Nephron progenitor cell (in vitro differentiated cells): ENCODE measurements around the gene ICA1.

Experiments used
- DNase-seq: peaks from one replicate; pipeline ENCODE4 v3.0.0; 2021
- H3K27ac Mint-ChIP-seq: 2 replicates; pipeline ENCODE4 v1.8.0; 2021; ENCODE audit warnings: mild to moderate bottlenecking, moderate library complexity, mixed read lengths
- H3K27me3 Mint-ChIP-seq: 2 replicates; pipeline ENCODE4 v1.8.0; 2021; ENCODE audit warnings: mild to moderate bottlenecking, low read depth, mixed read lengths; ENCODE audit not compliant: poor library complexity
- H3K36me3 Mint-ChIP-seq: 2 replicates; pipeline ENCODE4 v1.8.0; 2021; ENCODE audit warnings: low read depth, mixed read lengths
- H3K4me1 Mint-ChIP-seq: 2 replicates; pipeline ENCODE4 v1.8.0; 2021; ENCODE audit warnings: mixed read lengths
- H3K4me3 Mint-ChIP-seq: 2 replicates; pipeline ENCODE4 v1.8.0; 2021; ENCODE audit warnings: mild to moderate bottlenecking, moderate library complexity, mixed read lengths
- H3K9me3 Mint-ChIP-seq: 2 replicates; pipeline ENCODE4 v1.8.0; 2021; ENCODE audit warnings: mild to moderate bottlenecking, moderate library complexity, mixed read lengths
- CTCF ChIP-seq: fragments of 200-600 bp; sonication (generic); IDR thresholded peaks from 2 replicates; pipeline ENCODE4 v1.5.0; 2021; ENCODE audit warnings: antibody characterized with exemption

The ICA1 gene

DNA sequence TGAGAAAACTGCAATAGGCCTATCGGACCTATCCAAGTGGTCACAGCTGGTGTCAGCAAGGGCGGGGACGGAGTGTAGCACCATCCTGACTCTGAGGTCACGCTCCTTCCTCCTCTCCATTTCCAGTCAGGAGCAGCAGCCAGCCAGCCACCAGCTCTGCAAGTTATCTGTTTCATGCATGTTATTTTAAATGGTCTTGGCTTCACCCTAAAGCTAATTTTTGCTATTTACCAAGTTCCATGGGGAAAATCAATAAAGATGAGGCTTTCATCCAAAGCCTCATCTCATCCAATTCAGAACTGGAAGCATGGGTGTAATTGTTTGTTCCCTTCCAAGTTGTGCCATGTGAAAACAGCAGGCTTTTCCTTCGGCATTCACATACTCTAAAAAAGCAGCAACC lies 49.3 kb downstream of the ICA1 start:
- no peaks in the 10 kb centered on the region for H3K27me3 Mint-ChIP-seq
- no peak for TF ChIP-seq CTCF
- H3K27ac Mint-ChIP-seq: no peak overlapping the region
- no peaks in the 10 kb centered on the region for H3K9me3 Mint-ChIP-seq
- peaks cover 99% of the 10 kb centered on the region for H3K4me1 Mint-ChIP-seq
- DNase-seq: no peak
- H3K4me3 Mint-ChIP-seq: peak overlapping the region; percentile 22
- no peaks in the 10 kb centered on the region for H3K36me3 Mint-ChIP-seq

DNA sequence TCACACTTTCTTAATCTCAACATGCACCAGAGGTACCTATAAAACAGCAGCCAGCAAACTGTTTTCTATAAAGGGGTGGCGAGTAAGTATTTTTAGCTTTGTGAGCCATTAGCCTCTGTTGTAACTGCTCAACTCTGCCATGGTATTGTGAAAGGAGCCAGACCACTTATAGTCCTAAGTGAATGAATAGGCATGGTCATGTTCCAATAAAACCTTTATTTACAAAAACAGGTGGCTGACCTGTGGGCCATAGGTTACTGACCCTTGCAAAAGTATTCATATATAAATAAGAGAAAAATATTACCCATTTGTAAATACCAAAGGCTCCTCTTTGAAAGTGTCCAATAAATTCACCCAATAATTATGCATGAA lies 50.3 kb downstream of the ICA1 start:
- H3K36me3 Mint-ChIP-seq: no peaks in the 10 kb centered on the region
- no peaks in the 10 kb centered on the region for H3K27me3 Mint-ChIP-seq
- H3K4me1 Mint-ChIP-seq: peaks cover 99% of the 10 kb centered on the region
- no peak overlapping the region for H3K4me3 Mint-ChIP-seq
- TF ChIP-seq CTCF: no peak
- no peak overlapping the region for H3K27ac Mint-ChIP-seq
- DNase-seq: no peak
- no peaks in the 10 kb centered on the region for H3K9me3 Mint-ChIP-seq

GRCh38 chr7:8210845-8211724 lies 50.9 kb downstream of the ICA1 start:
- Mint-ChIP-seq H3K4me1 (peaks cover 99% of the 10 kb centered on the region), H3K9me3 (no peaks in the 10 kb centered on the region), H3K36me3 (no peaks in the 10 kb centered on the region), H3K4me3 (no peak overlapping the region), H3K27me3 (peaks cover 4% of the 10 kb centered on the region), H3K27ac (peak overlapping the region; percentile 52)
- no peak for TF ChIP-seq CTCF
- DNase-seq: no peak

DNA sequence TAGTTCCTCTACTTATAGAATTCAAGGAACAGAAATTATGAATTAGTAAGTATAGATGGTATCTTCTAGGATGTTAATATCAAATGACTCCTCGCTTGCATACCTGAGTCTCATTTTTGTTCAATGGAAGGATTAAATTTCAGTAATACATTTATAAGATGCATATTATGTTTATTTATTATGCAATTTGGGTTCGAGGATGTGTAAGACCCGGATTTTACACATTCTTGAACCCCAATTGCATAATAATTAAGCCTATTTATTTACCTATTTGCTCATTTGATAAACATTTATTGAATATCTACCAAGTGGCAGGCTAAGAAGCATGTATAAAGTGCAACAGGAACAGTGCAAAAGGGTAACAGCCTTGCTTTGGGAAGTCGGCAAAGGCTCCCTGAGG lies 52.6 kb downstream of the ICA1 start:
- Mint-ChIP-seq H3K27ac (no peak overlapping the region), H3K4me3 (no peak overlapping the region), H3K4me1 (peaks cover 97% of the 10 kb centered on the region), H3K36me3 (no peaks in the 10 kb centered on the region), H3K9me3 (no peaks in the 10 kb centered on the region), H3K27me3 (peaks cover 4% of the 10 kb centered on the region)
- no peak for DNase-seq
- TF ChIP-seq CTCF: no peak

DNA sequence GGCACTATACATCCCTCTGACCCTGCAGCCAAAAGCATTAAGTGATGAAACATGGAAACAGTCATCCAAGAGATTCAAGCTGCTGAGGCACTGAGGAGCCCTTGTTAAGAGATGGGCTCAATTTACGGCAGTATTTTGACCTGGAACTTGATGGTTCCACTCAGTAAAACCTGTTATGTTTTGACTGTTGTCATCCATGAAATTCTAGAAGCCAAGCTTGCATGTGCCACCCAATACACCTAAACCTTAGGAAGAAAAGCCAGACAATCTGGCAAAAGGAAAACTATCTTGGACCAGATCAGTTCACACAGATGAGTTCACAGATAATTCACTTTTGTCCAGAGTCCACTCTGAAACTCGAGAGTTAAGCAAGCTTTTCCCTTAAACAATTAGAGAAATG lies 53.2 kb downstream of the ICA1 start:
- Mint-ChIP-seq H3K4me3 (no peak overlapping the region), H3K27me3 (peaks cover 4% of the 10 kb centered on the region)

More for the DNA sequence above, 53.2 kb downstream of the ICA1 start:
- Mint-ChIP-seq H3K36me3 (no peaks in the 10 kb centered on the region), H3K4me1 (peaks cover 91% of the 10 kb centered on the region), H3K9me3 (no peaks in the 10 kb centered on the region), H3K27ac (no peak overlapping the region)
- TF ChIP-seq CTCF: no peak
- no peak for DNase-seq
